PC-9 (cell line): ENCODE results near the gene AKAP13. TPM values are rescaled to one million over a fixed set of nuclear protein-coding genes. Genes with fewer than 3 reads are reported as not detected.

Source experiments
- BruUV-seq: library from RNA; stranded (reverse); fragments of 400-500 nt; replicated peaks from 2 replicates; lab custom pipeline; 2021; lab: Mats Ljungman, UMichigan
- CTCF ChIA-PET: fragments of 300-600 bp; sonication (Branson Sonifier 250); formaldehyde crosslinking; loops from one replicate; lab custom pipeline; 2022; ENCODE audit warnings: antibody characterized with exemption; lab: Charles Lee
- POLR2A ChIA-PET: fragments of 300-600 bp; sonication (Branson Sonifier 250); formaldehyde crosslinking; loops from one replicate; lab custom pipeline; 2022; ENCODE audit warnings: antibody characterized with exemption; ENCODE audit not compliant: unreplicated experiment; lab: Charles Lee
- DNase-seq, 2 experiments: peaks; one replicate each; pipeline versions ENCODE4 v3.0.0 to v3.0.0-alpha.2; 2015 to 2022; ENCODE audit warnings: mixed read lengths in 1 of 2
- H2AFZ ChIP-seq: fragments of 200-600 bp; sonication (generic); 2 replicates; pipeline ENCODE4 v1.8.1; 2017; ENCODE audit warnings: antibody characterized with exemption
- H3F3A ChIP-seq: fragments of 200-600 bp; sonication (generic); 2 replicates; pipeline ENCODE4 v1.8.1; 2017; ENCODE audit warnings: antibody characterized with exemption, mild to moderate bottlenecking, low read depth; ENCODE audit not compliant: insufficient read depth
- H3K27ac ChIP-seq: fragments of 200-600 bp; sonication (generic); 2 replicates; pipeline ENCODE4 v1.6.1; 2016; ENCODE audit warnings: mixed run types
- H3K27me3 ChIP-seq: fragments of 200-600 bp; sonication (generic); 2 replicates; pipeline ENCODE4 v1.6.1; 2016; ENCODE audit warnings: low read depth, mixed run types; ENCODE audit not compliant: insufficient read depth
- H3K36me3 ChIP-seq: fragments of 200-600 bp; sonication (generic); 2 replicates; pipeline ENCODE4 v1.6.1; 2016; ENCODE audit warnings: low read depth, mixed run types
- H3K4me1 ChIP-seq: fragments of 200-600 bp; sonication (generic); replicated peaks from 2 replicates; pipeline ENCODE4 v1.6.1; 2016; ENCODE audit warnings: mixed run types; ENCODE audit not compliant: insufficient read depth
- H3K4me2 ChIP-seq: fragments of 200-600 bp; sonication (generic); 2 replicates; pipeline ENCODE4 v1.6.1; 2017; ENCODE audit warnings: mixed run types
- H3K4me3 ChIP-seq: fragments of 200-600 bp; sonication (generic); 2 replicates; pipeline ENCODE4 v1.6.1; 2016; ENCODE audit warnings: mixed run types
- H3K79me2 ChIP-seq: fragments of 200-600 bp; sonication (generic); 2 replicates; pipeline ENCODE4 v1.6.1; 2017; ENCODE audit warnings: low read depth, mixed run types
- H3K9me2 ChIP-seq: fragments of 200-600 bp; sonication (generic); 2 replicates; pipeline ENCODE4 v1.8.1; 2017; ENCODE audit warnings: mild to moderate bottlenecking; ENCODE audit not compliant: insufficient read depth
- H3K9me3 ChIP-seq: fragments of 200-600 bp; sonication (generic); 2 replicates; pipeline ENCODE4 v1.8.1; 2016; ENCODE audit warnings: low read depth; ENCODE audit not compliant: insufficient read depth
- H4K20me1 ChIP-seq: fragments of 200-600 bp; sonication (generic); 2 replicates; pipeline ENCODE4 v1.8.1; 2017; ENCODE audit not compliant: insufficient read depth
- CTCF ChIP-seq: fragments of 200-600 bp; sonication (generic); conservative IDR thresholded peaks from 2 replicates; pipeline ENCODE4 v1.6.1; 2017; ENCODE audit warnings: mixed run types, antibody characterized with exemption, mild to moderate bottlenecking, moderate library complexity
- EZH2 ChIP-seq: fragments of 200-600 bp; sonication (generic); IDR thresholded peaks from 2 replicates; pipeline ENCODE4 v1.8.0; 2017; ENCODE audit warnings: antibody characterized with exemption, low read depth
- intact Hi-C: fragments of 100-400 bp; cut with micrococcal nuclease; formaldehyde crosslinking; loops from one replicate; pipeline ENCODE4 v1.10.0; 2022; ENCODE audit not compliant: unreplicated experiment
- total RNA-seq: library from RNA; stranded (reverse); gene quantifications from 2 replicates; pipeline ENCODE4 v1.2.3, GENCODE V29; 2021

Gene AKAP13
- total RNA-seq, 1 experiment from 2014 or later, result 82.5 TPM

GRCh38 chr15:85453144-85453872 lies 72.9 kb downstream of the AKAP13 start:
- DNase-seq, result no peak
- H3K27ac ChIP-seq, result no peak overlapping the region
- no peak for TF ChIP-seq CTCF
- TF ChIP-seq EZH2, result no peak
- H3K9me3 ChIP-seq, result peaks cover 14% of the 10 kb centered on the region; the same call in 1 of the 2 replicates
- no peak overlapping the region for H2AFZ ChIP-seq
- H3K9me2 ChIP-seq, result no peaks in the 10 kb centered on the region
- no TSS peak for BruUV-seq
- POLR2A ChIA-PET, result no interaction called here
- CTCF ChIA-PET, result no interaction called here
- no peak overlapping the region for H3K4me3 ChIP-seq
- intact Hi-C loops, result no loop called here
- H3K36me3 ChIP-seq, result peaks cover 14% of the 10 kb centered on the region; the same call in 1 of the 2 replicates
- H3K4me2 ChIP-seq, result no peak overlapping the region
- H3K27me3 ChIP-seq, result no peaks in the 10 kb centered on the region
- H3K79me2 ChIP-seq, result peaks cover 93% of the 10 kb centered on the region
- H3F3A ChIP-seq, result peaks cover 15% of the 10 kb centered on the region
- H4K20me1 ChIP-seq, result peaks cover 8% of the 10 kb centered on the region; the same call in 1 of the 2 replicates
- H3K4me1 ChIP-seq, result peaks cover 7% of the 10 kb centered on the region; the same call in 1 of the 2 replicates

DNA sequence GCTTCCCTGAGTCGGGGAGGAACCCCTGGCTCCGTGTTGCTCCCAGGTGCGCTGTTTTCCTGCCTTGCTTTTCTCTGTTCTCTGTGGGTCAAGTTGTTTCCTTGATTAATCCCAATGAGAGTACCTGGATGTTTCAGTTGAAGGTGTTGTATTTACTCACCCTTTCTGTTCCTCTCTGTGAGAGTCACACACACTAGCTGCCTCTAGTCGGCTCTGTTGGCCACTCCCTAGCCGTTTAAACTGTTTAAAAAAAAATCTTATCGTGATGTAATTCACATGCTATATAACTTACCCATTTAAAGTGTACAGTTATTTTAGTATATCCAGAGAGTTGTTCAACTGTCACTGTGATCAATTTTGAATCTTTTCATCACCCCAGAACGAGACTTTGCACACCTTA lies 74.0 kb downstream of the AKAP13 start:
- Histone ChIP-seq H3K27me3 (no peaks in the 10 kb centered on the region), H3K4me2 (no peak overlapping the region), H3K9me2 (no peaks in the 10 kb centered on the region), H3K4me1 (peaks cover 16% of the 10 kb centered on the region), H2AFZ (no peak overlapping the region), H3K9me3 (peaks cover 14% of the 10 kb centered on the region; the same call in 1 of the 2 replicates), H3F3A (peaks cover 24% of the 10 kb centered on the region), H3K4me3 (no peak overlapping the region), H3K79me2 (peaks cover 84% of the 10 kb centered on the region), H3K27ac (no peak overlapping the region), H4K20me1 (peaks cover 8% of the 10 kb centered on the region; the same call in 1 of the 2 replicates), H3K36me3 (peaks cover 14% of the 10 kb centered on the region; the same call in 1 of the 2 replicates)
- CTCF ChIA-PET, result no interaction called here
- intact Hi-C loops, result no loop called here
- no peak for TF ChIP-seq CTCF
- TF ChIP-seq EZH2, result no peak
- no TSS peak for BruUV-seq
- POLR2A ChIA-PET, result no interaction called here
- no peak for DNase-seq

DNA sequence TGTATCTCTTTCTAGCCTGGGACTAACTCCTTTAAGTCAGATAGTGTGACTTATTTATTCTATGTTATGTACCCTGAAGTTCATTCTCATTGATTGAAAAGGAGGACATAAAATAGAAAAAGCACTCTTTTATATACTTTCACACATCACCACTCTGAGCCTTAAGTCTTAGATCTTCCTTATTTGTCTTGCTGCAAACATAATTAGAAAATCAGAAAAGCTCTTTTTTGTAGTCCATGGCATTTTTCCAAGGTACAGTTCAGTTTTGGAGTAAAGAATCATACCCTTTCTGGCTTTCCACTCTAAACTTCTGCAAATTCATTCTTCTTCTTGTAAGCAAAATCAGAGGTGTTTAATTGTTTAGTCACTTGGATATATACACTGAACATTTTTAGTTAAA lies 75.5 kb downstream of the AKAP13 start:
- H3K27me3 ChIP-seq, result no peaks in the 10 kb centered on the region
- intact Hi-C loops, result no loop called here
- peaks cover 80% of the 10 kb centered on the region for H3K79me2 ChIP-seq
- no peak for DNase-seq
- no peak overlapping the region for H3K4me3 ChIP-seq
- peaks cover 16% of the 10 kb centered on the region for H3K4me1 ChIP-seq
- H3F3A ChIP-seq, result peaks cover 35% of the 10 kb centered on the region
- no peak overlapping the region for H3K27ac ChIP-seq
- ChIA-PET CTCF (no interaction called here), POLR2A (no interaction called here)
- TF ChIP-seq CTCF (no peak), EZH2 (no peak)
- peaks cover 8% of the 10 kb centered on the region; the same call in 1 of the 2 replicates for H4K20me1 ChIP-seq
- H3K4me2 ChIP-seq, result no peak overlapping the region
- H3K9me3 ChIP-seq, result peaks cover 4% of the 10 kb centered on the region; the same call in 1 of the 2 replicates
- no peak overlapping the region for H2AFZ ChIP-seq
- H3K9me2 ChIP-seq, result no peaks in the 10 kb centered on the region
- BruUV-seq, result no TSS peak
- H3K36me3 ChIP-seq, result 0 out of 2 replicates have a peak, but pooled peaks cover 5% of the 10 kb centered on the region
